ENCODE measurements around the gene GPC6. TPM values are rescaled to one million over a fixed set of nuclear protein-coding genes. Genes with fewer than 3 reads are reported as not detected.

The GPC6 gene
- total RNA-seq, 1 experiment from 2014 or later = 0.22 TPM

- H4K20me1 ChIP-seq (ENCODE audit: insufficient read depth) = no peaks in the 10 kb centered on the region
- H3K27me3 ChIP-seq (ENCODE audit: insufficient read depth, low read length) = no peaks in the 10 kb centered on the region
- RAD21 ChIA-PET (ENCODE audit: low non-redundant PET in 1 of 2, low total read pairs in 2 of 2, uncharacterized antibody in 2 of 2, unreplicated experiment in 2 of 2) = no interaction called here
- ATAC-seq (no peak), DNase-seq (ENCODE audit: low read depth, low spot score) (no peak)
- H3K9me3 ChIP-seq (ENCODE audit: control insufficient read depth in 1 of 2, insufficient read depth in 1 of 2, low read depth in 1 of 2, low read length in 2 of 2) = no peaks in the 10 kb centered on the region
- no peaks in the 10 kb centered on the region for H3K9me2 ChIP-seq (ENCODE audit: insufficient read depth)
- BruUV-seq (replicated peaks) = no TSS peak
- H3K4me1 ChIP-seq (ENCODE audit: control insufficient read depth in 1 of 2, insufficient read depth in 2 of 2, low read length in 2 of 2) = no peaks in the 10 kb centered on the region
- H3K27ac ChIP-seq (ENCODE audit: low read depth, low read length) = no peak overlapping the region
- CTCF ChIA-PET = no interaction called here
- POLR2A ChIA-PET = no interaction called here
- no peaks in the 10 kb centered on the region for H3K79me2 ChIP-seq (ENCODE audit: insufficient read depth, low read length)
- TF ChIP-seq POLR2A (IDR thresholded peaks at IDR 0.05; ENCODE audit: borderline replicate concordance, extremely low read depth, insufficient read depth, insufficient read length) (no peak), POLR2AphosphoS5 (IDR thresholded peaks at IDR 0.05; ENCODE audit: low read depth, low read length) (no peak)
- no peak overlapping the region for H3K4me2 ChIP-seq (ENCODE audit: low read length)
- H3K9ac ChIP-seq (ENCODE audit: low read length) = no peak overlapping the region
- intact Hi-C loops (cut with micrococcal nuclease) = no loop called here
- H3K36me3 ChIP-seq (ENCODE audit: control insufficient read depth in 1 of 2, insufficient read depth in 2 of 2, low read length in 2 of 2) = no peaks in the 10 kb centered on the region
- H3K4me3 ChIP-seq (replicated peaks in 1 of 2; ENCODE audit: low read depth in 1 of 2, low read length in 2 of 2) = no peak overlapping the region
- H2AFZ ChIP-seq (ENCODE audit: low read depth, low read length, poor library complexity, severe bottlenecking) = no peak overlapping the region
Measured at GRCh38 chr13:94390881-94391280, 1164.3 kb downstream of the GPC6 start.

GRCh38 chr13:94394723-94395122 is 1168.1 kb downstream of the GPC6 start:
- TF ChIP-seq FOSL1 (IDR thresholded peaks at IDR 0.05; ENCODE audit: low read depth) = no peak
- ChIA-PET POLR2A (interaction anchor here (0.5 kb wide), 1 partner anchor 8 kb away, joined by 3 read pairs; no protein-coding TSS in a partner anchor), CTCF (no interaction called here), RAD21 (ENCODE audit: low non-redundant PET in 1 of 2, low total read pairs in 2 of 2, uncharacterized antibody in 2 of 2, unreplicated experiment in 2 of 2) (no interaction called here)
- Histone ChIP-seq H3K27ac (ENCODE audit: low read depth, low read length) (no peak overlapping the region), H4K20me1 (ENCODE audit: insufficient read depth) (no peaks in the 10 kb centered on the region; the same call in 1 of the 2 replicates), H3K27me3 (ENCODE audit: insufficient read depth, low read length) (0 out of 2 replicates have a peak, but pooled peaks cover 8% of the 10 kb centered on the region), H3K4me3 (replicated peaks in 1 of 2; ENCODE audit: low read depth in 1 of 2, low read length in 2 of 2) (no peak overlapping the region), H3K9me2 (ENCODE audit: insufficient read depth) (no peaks in the 10 kb centered on the region), H3K4me2 (ENCODE audit: low read length) (no peak overlapping the region), H3K36me3 (ENCODE audit: control insufficient read depth in 1 of 2, insufficient read depth in 2 of 2, low read length in 2 of 2) (no peaks in the 10 kb centered on the region), H3K4me1 (ENCODE audit: control insufficient read depth in 1 of 2, insufficient read depth in 2 of 2, low read length in 2 of 2) (no peaks in the 10 kb centered on the region), H3K9me3 (ENCODE audit: control insufficient read depth in 1 of 2, insufficient read depth in 1 of 2, low read depth in 1 of 2, low read length in 2 of 2) (no peaks in the 10 kb centered on the region), H3K79me2 (ENCODE audit: insufficient read depth, low read length) (no peaks in the 10 kb centered on the region), H3K9ac (ENCODE audit: low read length) (no peak overlapping the region), H2AFZ (ENCODE audit: low read depth, low read length, poor library complexity, severe bottlenecking) (no peak overlapping the region)
- intact Hi-C loops (cut with micrococcal nuclease) = no loop called here
- ATAC-seq = no peak
- no peak for DNase-seq (ENCODE audit: low read depth, low spot score)
- no TSS peak for BruUV-seq (replicated peaks)

DNA sequence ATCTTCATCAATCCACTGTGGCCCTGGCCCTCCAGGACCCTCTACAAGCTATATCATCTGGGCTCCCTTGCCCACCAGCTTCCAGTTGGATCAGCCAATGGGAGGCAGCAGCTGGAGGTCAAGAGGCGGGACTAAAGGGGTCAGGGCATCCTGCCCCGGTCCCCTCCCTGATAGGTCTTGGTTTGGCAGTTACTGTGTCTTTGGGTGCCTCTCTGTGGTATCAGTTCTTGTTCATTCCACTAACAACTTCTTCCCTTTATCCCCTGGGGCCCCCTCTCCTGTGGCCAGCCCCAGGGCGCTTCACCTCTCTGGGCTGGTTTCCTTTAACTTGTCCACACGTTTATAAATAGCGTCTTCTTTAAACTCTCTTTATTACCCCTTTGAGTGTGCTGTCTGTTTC is 1169.3 kb downstream of the GPC6 start:
- ATAC-seq = no peak
- ChIA-PET POLR2A (no interaction called here), RAD21 (ENCODE audit: low non-redundant PET in 1 of 2, low total read pairs in 2 of 2, uncharacterized antibody in 2 of 2, unreplicated experiment in 2 of 2) (no interaction called here)
- TF ChIP-seq POLR2AphosphoS5 (IDR thresholded peaks at IDR 0.05; ENCODE audit: low read depth, low read length) (no peak), ZFX (IDR thresholded peaks at IDR 0.05) (no peak), MAX (IDR thresholded peaks at IDR 0.05) (no peak), FOSL1 (IDR thresholded peaks at IDR 0.05; ENCODE audit: low read depth) (no peak), EZH2phosphoT487 (IDR thresholded peaks at IDR 0.05; ENCODE audit: borderline replicate concordance) (no peak)
- TF ChIP-seq, protein P1, sequence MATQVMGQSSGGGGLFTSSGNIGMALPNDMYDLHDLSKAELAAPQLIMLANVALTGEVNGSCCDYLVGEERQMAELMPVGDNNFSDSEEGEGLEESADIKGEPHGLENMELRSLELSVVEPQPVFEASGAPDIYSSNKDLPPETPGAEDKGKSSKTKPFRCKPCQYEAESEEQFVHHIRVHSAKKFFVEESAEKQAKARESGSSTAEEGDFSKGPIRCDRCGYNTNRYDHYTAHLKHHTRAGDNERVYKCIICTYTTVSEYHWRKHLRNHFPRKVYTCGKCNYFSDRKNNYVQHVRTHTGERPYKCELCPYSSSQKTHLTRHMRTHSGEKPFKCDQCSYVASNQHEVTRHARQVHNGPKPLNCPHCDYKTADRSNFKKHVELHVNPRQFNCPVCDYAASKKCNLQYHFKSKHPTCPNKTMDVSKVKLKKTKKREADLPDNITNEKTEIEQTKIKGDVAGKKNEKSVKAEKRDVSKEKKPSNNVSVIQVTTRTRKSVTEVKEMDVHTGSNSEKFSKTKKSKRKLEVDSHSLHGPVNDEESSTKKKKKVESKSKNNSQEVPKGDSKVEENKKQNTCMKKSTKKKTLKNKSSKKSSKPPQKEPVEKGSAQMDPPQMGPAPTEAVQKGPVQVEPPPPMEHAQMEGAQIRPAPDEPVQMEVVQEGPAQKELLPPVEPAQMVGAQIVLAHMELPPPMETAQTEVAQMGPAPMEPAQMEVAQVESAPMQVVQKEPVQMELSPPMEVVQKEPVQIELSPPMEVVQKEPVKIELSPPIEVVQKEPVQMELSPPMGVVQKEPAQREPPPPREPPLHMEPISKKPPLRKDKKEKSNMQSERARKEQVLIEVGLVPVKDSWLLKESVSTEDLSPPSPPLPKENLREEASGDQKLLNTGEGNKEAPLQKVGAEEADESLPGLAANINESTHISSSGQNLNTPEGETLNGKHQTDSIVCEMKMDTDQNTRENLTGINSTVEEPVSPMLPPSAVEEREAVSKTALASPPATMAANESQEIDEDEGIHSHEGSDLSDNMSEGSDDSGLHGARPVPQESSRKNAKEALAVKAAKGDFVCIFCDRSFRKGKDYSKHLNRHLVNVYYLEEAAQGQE (IDR thresholded peaks at IDR 0.05; ENCODE audit: low read depth) = no peak
- TF ChIP-seq, protein P2, sequence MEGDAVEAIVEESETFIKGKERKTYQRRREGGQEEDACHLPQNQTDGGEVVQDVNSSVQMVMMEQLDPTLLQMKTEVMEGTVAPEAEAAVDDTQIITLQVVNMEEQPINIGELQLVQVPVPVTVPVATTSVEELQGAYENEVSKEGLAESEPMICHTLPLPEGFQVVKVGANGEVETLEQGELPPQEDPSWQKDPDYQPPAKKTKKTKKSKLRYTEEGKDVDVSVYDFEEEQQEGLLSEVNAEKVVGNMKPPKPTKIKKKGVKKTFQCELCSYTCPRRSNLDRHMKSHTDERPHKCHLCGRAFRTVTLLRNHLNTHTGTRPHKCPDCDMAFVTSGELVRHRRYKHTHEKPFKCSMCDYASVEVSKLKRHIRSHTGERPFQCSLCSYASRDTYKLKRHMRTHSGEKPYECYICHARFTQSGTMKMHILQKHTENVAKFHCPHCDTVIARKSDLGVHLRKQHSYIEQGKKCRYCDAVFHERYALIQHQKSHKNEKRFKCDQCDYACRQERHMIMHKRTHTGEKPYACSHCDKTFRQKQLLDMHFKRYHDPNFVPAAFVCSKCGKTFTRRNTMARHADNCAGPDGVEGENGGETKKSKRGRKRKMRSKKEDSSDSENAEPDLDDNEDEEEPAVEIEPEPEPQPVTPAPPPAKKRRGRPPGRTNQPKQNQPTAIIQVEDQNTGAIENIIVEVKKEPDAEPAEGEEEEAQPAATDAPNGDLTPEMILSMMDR (IDR thresholded peaks at IDR 0.05 in 2 of 3, conservative IDR thresholded peaks at IDR 0.05 in 1 of 3; ENCODE audit: borderline replicate concordance in 1 of 3, insufficient read depth in 1 of 3, low read depth in 2 of 3, low read length in 2 of 3) = no peak

More for the DNA sequence above, 1169.3 kb downstream of the GPC6 start:
- Histone ChIP-seq H4K20me1 (ENCODE audit: insufficient read depth) (no peaks in the 10 kb centered on the region; the same call in 1 of the 2 replicates), H3K27ac (ENCODE audit: low read depth, low read length) (no peak overlapping the region), H3K27me3 (ENCODE audit: insufficient read depth, low read length) (0 out of 2 replicates have a peak, but pooled peaks cover 8% of the 10 kb centered on the region), H3K4me2 (ENCODE audit: low read length) (no peak overlapping the region), H3K9ac (ENCODE audit: low read length) (no peak overlapping the region), H3K9me3 (ENCODE audit: control insufficient read depth in 1 of 2, insufficient read depth in 1 of 2, low read depth in 1 of 2, low read length in 2 of 2) (no peaks in the 10 kb centered on the region), H3K36me3 (ENCODE audit: control insufficient read depth in 1 of 2, insufficient read depth in 2 of 2, low read length in 2 of 2) (no peaks in the 10 kb centered on the region), H3K4me3 (replicated peaks in 1 of 2; ENCODE audit: low read depth in 1 of 2, low read length in 2 of 2) (no peak overlapping the region), H3K79me2 (ENCODE audit: insufficient read depth, low read length) (no peaks in the 10 kb centered on the region), H2AFZ (ENCODE audit: low read depth, low read length, poor library complexity, severe bottlenecking) (no peak overlapping the region), H3K9me2 (ENCODE audit: insufficient read depth) (no peaks in the 10 kb centered on the region), H3K4me1 (ENCODE audit: control insufficient read depth in 1 of 2, insufficient read depth in 2 of 2, low read length in 2 of 2) (no peaks in the 10 kb centered on the region)
- CTCF ChIA-PET = no interaction called here
- BruUV-seq (replicated peaks) = no TSS peak
- intact Hi-C loops (cut with micrococcal nuclease) = no loop called here
- DNase-seq (ENCODE audit: low read depth, low spot score) = no peak
